22Rv1 (cell line): ENCODE measurements around the gene OR2B2.

Source experiments
- CTCF ChIP-seq: fragments of 450-650 bp; IDR thresholded peaks from 2 replicates; pipeline ENCODE4 v1.5.1; 2017; ENCODE audit warnings: mild to moderate bottlenecking
- ZFX ChIP-seq: fragments of 450-650 bp; IDR thresholded peaks from 2 replicates; pipeline ENCODE4 v1.6.1; 2017; ENCODE audit warnings: antibody characterized with exemption, borderline replicate concordance

GRCh38 chr6:27893836-27894807, 18.1 kb downstream of the OR2B2 start:
- no peak for TF ChIP-seq CTCF
- no peak for TF ChIP-seq ZFX
